HG02884 (cell line): ENCODE measurements around the gene KCNT1.

Source experiments
- ATAC-seq: cut with Tn5 transposase; IDR thresholded peaks from one replicate; pipeline ENCODE4 v1.9.1; 2021; ENCODE audit warnings: mild to moderate bottlenecking, moderate library complexity; ENCODE audit not compliant: unreplicated experiment

Gene KCNT1

GRCh38 chr9:135815830-135816650, 114.1 kb downstream of the KCNT1 start:
- no peak for ATAC-seq

- ATAC-seq: no peak
Measured at GRCh38 chr9:135816651-135816970, 114.6 kb downstream of the KCNT1 start.

- no peak for ATAC-seq
Measured at GRCh38 chr9:135817951-135818717, 116.1 kb downstream of the KCNT1 start.

GRCh38 chr9:135818718-135819475, 116.9 kb downstream of the KCNT1 start:
- no peak for ATAC-seq

- no peak for ATAC-seq
Measured at GRCh38 chr9:135819905-135820304, 117.9 kb downstream of the KCNT1 start.

GRCh38 chr9:135820661-135821060, 118.7 kb downstream of the KCNT1 start:
- no peak for ATAC-seq

GRCh38 chr9:135821116-135821515, 119.1 kb downstream of the KCNT1 start:
- no peak for ATAC-seq

- no peak for ATAC-seq
Measured at GRCh38 chr9:135821733-135822373, 119.9 kb downstream of the KCNT1 start.

- no peak for ATAC-seq
Measured at GRCh38 chr9:135822374-135822755, 120.4 kb downstream of the KCNT1 start.

GRCh38 chr9:135823036-135823435, 121.1 kb downstream of the KCNT1 start:
- no peak for ATAC-seq

GRCh38 chr9:135825435-135826187, 123.6 kb downstream of the KCNT1 start:
- ATAC-seq: no peak

- no peak for ATAC-seq
Measured at GRCh38 chr9:135826188-135826545, 124.2 kb downstream of the KCNT1 start.

- no peak for ATAC-seq
Measured at GRCh38 chr9:135827301-135827700, 125.3 kb downstream of the KCNT1 start.

GRCh38 chr9:135827866-135828580, 126.0 kb downstream of the KCNT1 start:
- ATAC-seq: no peak

GRCh38 chr9:135828656-135829055, 126.7 kb downstream of the KCNT1 start:
- ATAC-seq: no peak

GRCh38 chr9:135830496-135830895, 128.5 kb downstream of the KCNT1 start:
- no peak for ATAC-seq

- no peak for ATAC-seq
Measured at GRCh38 chr9:135833864-135834263, 131.9 kb downstream of the KCNT1 start.

GRCh38 chr9:135835131-135835530, 133.1 kb downstream of the KCNT1 start:
- ATAC-seq: no peak

- ATAC-seq: no peak
Measured at GRCh38 chr9:135839516-135839915, 137.5 kb downstream of the KCNT1 start.

- no peak for ATAC-seq
Measured at GRCh38 chr9:135840107-135840506, 138.1 kb downstream of the KCNT1 start.
